ENCODE results near the gene GFOD2. TPM values are rescaled to one million over a fixed set of nuclear protein-coding genes. Genes with fewer than 3 reads are reported as not detected.

Gene GFOD2
- total and polyA plus RNA-seq, 2 of the 13 experiments (the other 11 are each of a cell fraction or from before 2014, with no cell fraction given): 11.1 to 17.2 TPM

GRCh38 chr16:67660564-67661028, 58.5 kb downstream of the GFOD2 start, which contains the start of gene PARD6A (continued):
- TF ChIP-seq ISX (CRISPR knock-in tag; conservative IDR thresholded peaks at IDR 0.05): no peak
- TF ChIP-seq ZNF574 (CRISPR knock-in tag; IDR thresholded peaks at IDR 0.05): peak; percentile 32
- TF ChIP-seq KDM2A (CRISPR knock-in tag; IDR thresholded peaks at IDR 0.05; ENCODE audit: borderline replicate concordance, low read depth): peak; percentile 63
- no peak for TF ChIP-seq THAP9 (CRISPR knock-in tag; IDR thresholded peaks at IDR 0.05; ENCODE audit: borderline replicate concordance)
- TF ChIP-seq ZBTB20 (CRISPR knock-in tag; IDR thresholded peaks at IDR 0.05; ENCODE audit: borderline replicate concordance, low read depth): 0 out of 2 replicates have a peak, but pooled peaks have one; percentile 10
- TF ChIP-seq ZNF451 (CRISPR knock-in tag; IDR thresholded peaks at IDR 0.05): peak; percentile 79; the same call in 1 of the 2 replicates
- TF ChIP-seq SIN3B (IDR thresholded peaks at IDR 0.05; ENCODE audit: low read length): 0 out of 2 replicates have a peak, but pooled peaks have one; percentile 34
- no peak for TF ChIP-seq ZNF354B (CRISPR knock-in tag; IDR thresholded peaks at IDR 0.05)
- peak; percentile 68; the same call in 1 of the 2 replicates for TF ChIP-seq RFX1 (IDR thresholded peaks at IDR 0.05)
- 0 out of 2 replicates have a peak, but pooled peaks have one; percentile 13 for TF ChIP-seq TBX2 (CRISPR knock-in tag; IDR thresholded peaks at IDR 0.05; ENCODE audit: borderline replicate concordance)
- 0 out of 2 replicates have a peak, but pooled peaks have one; percentile 80 for TF ChIP-seq FUBP1 (CRISPR knock-in tag; IDR thresholded peaks at IDR 0.05; ENCODE audit: borderline replicate concordance)
- TF ChIP-seq GABPB1 (CRISPR knock-in tag; IDR thresholded peaks at IDR 0.05): peak; percentile 20; the same call in 1 of the 2 replicates
- peak; percentile 15 for TF ChIP-seq U2AF1 (optimal IDR thresholded peaks at IDR 0.05; ENCODE audit: low read depth, low read length)
- no peak for TF ChIP-seq ZNF256 (CRISPR knock-in tag; conservative IDR thresholded peaks at IDR 0.05)
- no peak; the same call in 1 of the 2 replicates for TF ChIP-seq ZNF441 (CRISPR knock-in tag; IDR thresholded peaks at IDR 0.05; ENCODE audit: borderline replicate concordance)
- TF ChIP-seq HNRNPLL (IDR thresholded peaks at IDR 0.05; ENCODE audit: low read depth, low read length, poor library complexity, severe bottlenecking): peak; percentile 44
- TF ChIP-seq RCOR2 (CRISPR knock-in tag; IDR thresholded peaks at IDR 0.05): peak; percentile 43; the same call in 1 of the 2 replicates
- peak; percentile 91 for TF ChIP-seq PRDM10 (CRISPR knock-in tag; IDR thresholded peaks at IDR 0.05; ENCODE audit: low read depth)
